ENCODE results near the gene CFAP97.
"Not testable (repeated sequence)": the region's sequence is repeated elsewhere in the genome, so short reads cannot be mapped to it uniquely, and the experiment has no call there.

The CFAP97 gene

GRCh38 chr4:185119927-185120630 is 83.7 kb downstream of the CFAP97 start:
- Histone ChIP-seq H3K9ac (no peak overlapping the region), H3K4me3 (ENCODE audit: low read depth, low read length) (peak overlapping the region; percentile 9), H2AFZ (peak overlapping the region; percentile 59), H3K9me3 (ENCODE audit: control insufficient read depth, low read length) (no peaks in the 10 kb centered on the region), H3K27me3 (ENCODE audit: control insufficient read depth, insufficient read depth, low read length) (no peaks in the 10 kb centered on the region), H3K4me2 (ENCODE audit: low read length) (peak overlapping the region; percentile 25), H3K79me2 (no peaks in the 10 kb centered on the region), H3K4me1 (peaks cover 8% of the 10 kb centered on the region), H3K27ac (peak overlapping the region; percentile 33), H3K36me3 (ENCODE audit: control insufficient read depth, insufficient read depth, low read length) (no peaks in the 10 kb centered on the region)
- TF ChIP-seq CTCF (IDR thresholded peaks at IDR 0.05), result no peak

GRCh38 chr4:185119467-185119866 is 84.3 kb downstream of the CFAP97 start:
- H3K36me3 ChIP-seq (ENCODE audit: control insufficient read depth, insufficient read depth, low read length); H3K27ac ChIP-seq: not testable (repeated sequence)

GRCh38 chr4:185118876-185119275 is 84.9 kb downstream of the CFAP97 start:
- no peak overlapping the region for H2AFZ ChIP-seq
- H3K4me2 ChIP-seq (ENCODE audit: low read length), result no peak overlapping the region
- no peak for TF ChIP-seq CTCF (IDR thresholded peaks at IDR 0.05)
- no peaks in the 10 kb centered on the region for H3K27me3 ChIP-seq (ENCODE audit: control insufficient read depth, insufficient read depth, low read length)
- no peak overlapping the region for H3K4me3 ChIP-seq (ENCODE audit: low read depth, low read length)
- no peak overlapping the region for H3K27ac ChIP-seq
- H3K4me1 ChIP-seq, result peaks cover 8% of the 10 kb centered on the region
- H3K9ac ChIP-seq, result no peak overlapping the region
- H3K79me2 ChIP-seq, result no peaks in the 10 kb centered on the region
- H3K9me3 ChIP-seq (ENCODE audit: control insufficient read depth, low read length), result no peaks in the 10 kb centered on the region
- no peaks in the 10 kb centered on the region for H3K36me3 ChIP-seq (ENCODE audit: control insufficient read depth, insufficient read depth, low read length)

More at GRCh38 chr4:185119467-185119866, 84.3 kb downstream of the CFAP97 start:
- H3K4me3 ChIP-seq (ENCODE audit: low read depth, low read length); H3K4me1 ChIP-seq; H3K79me2 ChIP-seq; H3K9me3 ChIP-seq (ENCODE audit: control insufficient read depth, low read length); H2AFZ ChIP-seq; H3K9ac ChIP-seq; H3K27me3 ChIP-seq (ENCODE audit: control insufficient read depth, insufficient read depth, low read length); H3K4me2 ChIP-seq (ENCODE audit: low read length): not testable (repeated sequence)

- TF ChIP-seq CTCF (IDR thresholded peaks at IDR 0.05), result no peak
- Histone ChIP-seq H3K27me3 (ENCODE audit: control insufficient read depth, insufficient read depth, low read length) (no peaks in the 10 kb centered on the region), H2AFZ (no peak overlapping the region), H3K4me2 (ENCODE audit: low read length) (no peak overlapping the region), H3K27ac (no peak overlapping the region), H3K4me3 (ENCODE audit: low read depth, low read length) (no peak overlapping the region), H3K4me1 (peaks cover 8% of the 10 kb centered on the region), H3K9me3 (ENCODE audit: control insufficient read depth, low read length) (no peaks in the 10 kb centered on the region), H3K36me3 (ENCODE audit: control insufficient read depth, insufficient read depth, low read length) (no peaks in the 10 kb centered on the region), H3K9ac (no peak overlapping the region), H3K79me2 (no peaks in the 10 kb centered on the region)
Observed at GRCh38 chr4:185117300-185117934, 86.4 kb downstream of the CFAP97 start.

GRCh38 chr4:185115827-185116232 is 88.0 kb downstream of the CFAP97 start:
- no peaks in the 10 kb centered on the region for H3K36me3 ChIP-seq (ENCODE audit: control insufficient read depth, insufficient read depth, low read length)
- peaks cover 13% of the 10 kb centered on the region for H3K4me1 ChIP-seq
- H3K9me3 ChIP-seq (ENCODE audit: control insufficient read depth, low read length), result no peaks in the 10 kb centered on the region
- peak overlapping the region; percentile 67 for H3K27ac ChIP-seq
- peak overlapping the region; percentile 67 for H2AFZ ChIP-seq
- no peaks in the 10 kb centered on the region for H3K27me3 ChIP-seq (ENCODE audit: control insufficient read depth, insufficient read depth, low read length)
- TF ChIP-seq CTCF (IDR thresholded peaks at IDR 0.05), result no peak
- H3K9ac ChIP-seq, result no peak overlapping the region
- H3K79me2 ChIP-seq, result no peaks in the 10 kb centered on the region
- H3K4me2 ChIP-seq (ENCODE audit: low read length), result peak overlapping the region; percentile 71
- peak overlapping the region; percentile 42 for H3K4me3 ChIP-seq (ENCODE audit: low read depth, low read length)
